HG02884 (cell line): Measurements from ENCODE around the gene BCO2.
"Not testable (repeated sequence)": the region's sequence is repeated elsewhere in the genome, so short reads cannot be mapped to it uniquely, and the experiment has no call there.

ENCODE experiments used
- ATAC-seq: cut with Tn5 transposase; IDR thresholded peaks from one replicate; pipeline ENCODE4 v1.9.1; 2021; ENCODE audit warnings: mild to moderate bottlenecking, moderate library complexity; ENCODE audit not compliant: unreplicated experiment

The BCO2 gene

GRCh38 chr11:112166562-112166961, 8.8 kb upstream of the BCO2 start:
- no peak for ATAC-seq

- no peak for ATAC-seq
These were observed 8.2 kb upstream of the BCO2 start, which contains the start of gene TEX12 for GRCh38 chr11:112167145-112167544. TSS of gene TEX12 (plus strand) at chr11:112167372. CDS start at chr11:112169269, 1,897 bp downstream.

GRCh38 chr11:112172362-112172994, 2.8 kb upstream of the BCO2 start:
- ATAC-seq: peak; percentile 78

GRCh38 chr11:112173152-112173551, 2.2 kb upstream of the BCO2 start:
- no peak for ATAC-seq

- ATAC-seq: no peak
These were observed 264 bp downstream of the BCO2 start for GRCh38 chr11:112175599-112175952.

GRCh38 chr11:112176077-112176476, 765 bp downstream of the BCO2 start:
- no peak for ATAC-seq

GRCh38 chr11:112177589-112177988, 2.3 kb downstream of the BCO2 start:
- no peak for ATAC-seq

GRCh38 chr11:112178428-112178827, 3.1 kb downstream of the BCO2 start:
- ATAC-seq: no peak

GRCh38 chr11:112178936-112179335, 3.6 kb downstream of the BCO2 start:
- ATAC-seq: no peak

GRCh38 chr11:112179601-112180000, 4.3 kb downstream of the BCO2 start:
- ATAC-seq: peak; percentile 63

- no peak for ATAC-seq
These were observed 7.6 kb downstream of the BCO2 start for GRCh38 chr11:112182867-112183266.

GRCh38 chr11:112185883-112186282, 10.6 kb downstream of the BCO2 start:
- no peak for ATAC-seq

- ATAC-seq: no peak
These were observed 11.0 kb downstream of the BCO2 start for GRCh38 chr11:112186304-112186703.

GRCh38 chr11:112195113-112195512, 19.8 kb downstream of the BCO2 start:
- ATAC-seq: not testable (repeated sequence)

GRCh38 chr11:112195951-112196351, 20.6 kb downstream of the BCO2 start:
- ATAC-seq: no peak

- ATAC-seq: no peak
These were observed 21.3 kb downstream of the BCO2 start for GRCh38 chr11:112196519-112197087.

- ATAC-seq: not testable (repeated sequence)
These were observed 23.8 kb downstream of the BCO2 start for GRCh38 chr11:112199101-112199500.

GRCh38 chr11:112200252-112200651, 24.9 kb downstream of the BCO2 start:
- ATAC-seq: no peak

- no peak for ATAC-seq
These were observed 30.8 kb downstream of the BCO2 start for GRCh38 chr11:112206071-112206470.

GRCh38 chr11:112210890-112211289, 35.6 kb downstream of the BCO2 start:
- ATAC-seq: no peak

GRCh38 chr11:112211536-112211935, 36.2 kb downstream of the BCO2 start:
- no peak for ATAC-seq

- ATAC-seq: no peak
These were observed 37.0 kb downstream of the BCO2 start for GRCh38 chr11:112212290-112212689.

- ATAC-seq: no peak
These were observed 37.4 kb downstream of the BCO2 start for GRCh38 chr11:112212710-112213109.
